IPS-NIHi7 (cell line): Measurements from ENCODE around the gene PSAT1.
A peak's percentile ranks its signal among the peaks of the same experiment; 100 is the strongest.
"Not testable (repeated sequence)": the region's sequence is repeated elsewhere in the genome, so short reads cannot be mapped to it uniquely, and the experiment has no call there.

Source experiments
- DNase-seq: peaks from one replicate; pipeline ENCODE4 v3.0.0; 2012; ENCODE audit warnings: mixed read lengths; ENCODE audit errors: extremely low spot score

Gene PSAT1

GRCh38 chr9:78296893-78297671 is at the start of gene PSAT1:
Gene PSAT1, plus strand, starts transcription at chr9:78297125. Its CDS starts 86 bp downstream, at chr9:78297211.
- DNase-seq = peak; percentile 100

GRCh38 chr9:78248635-78249034 is 48.3 kb upstream of the PSAT1 start:
- DNase-seq = no peak

DNA sequence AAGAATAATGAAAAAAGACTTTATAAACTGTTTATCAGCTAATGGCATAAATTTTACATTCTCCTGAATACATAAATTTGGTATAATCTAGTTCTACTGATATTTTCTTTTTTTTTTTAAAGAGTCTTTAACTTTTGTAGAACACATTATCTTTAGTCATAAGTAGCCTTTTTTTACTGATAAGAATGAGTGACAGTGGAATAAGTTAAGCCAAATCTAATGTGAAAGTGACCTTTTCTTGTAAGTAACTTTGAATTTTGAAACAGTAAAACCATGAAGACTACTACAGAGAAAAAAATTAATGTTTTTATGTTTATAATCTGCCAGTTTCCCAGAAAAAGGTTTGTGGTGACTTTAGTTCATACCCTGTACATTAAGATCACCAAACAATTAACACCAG is 47.4 kb upstream of the PSAT1 start:
- DNase-seq = no peak

DNA sequence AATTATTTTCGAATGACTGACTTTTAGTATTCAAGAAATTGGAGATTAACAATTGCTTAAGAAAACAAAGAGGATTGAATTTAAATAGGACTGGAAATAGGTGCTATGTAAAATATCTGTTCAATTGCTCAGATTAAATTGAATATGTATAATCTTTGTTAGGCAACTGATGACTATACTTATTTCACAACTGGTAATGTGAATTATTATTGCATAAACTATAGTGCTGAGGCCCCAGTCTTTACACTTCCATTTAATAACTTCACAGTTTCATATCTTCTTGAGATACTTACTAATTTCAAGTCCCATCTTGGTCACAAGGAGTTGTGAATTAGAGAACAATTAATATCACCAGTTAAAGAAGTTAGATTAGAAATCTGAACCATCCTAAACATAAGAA is 44.3 kb upstream of the PSAT1 start:
- no peak for DNase-seq

DNA sequence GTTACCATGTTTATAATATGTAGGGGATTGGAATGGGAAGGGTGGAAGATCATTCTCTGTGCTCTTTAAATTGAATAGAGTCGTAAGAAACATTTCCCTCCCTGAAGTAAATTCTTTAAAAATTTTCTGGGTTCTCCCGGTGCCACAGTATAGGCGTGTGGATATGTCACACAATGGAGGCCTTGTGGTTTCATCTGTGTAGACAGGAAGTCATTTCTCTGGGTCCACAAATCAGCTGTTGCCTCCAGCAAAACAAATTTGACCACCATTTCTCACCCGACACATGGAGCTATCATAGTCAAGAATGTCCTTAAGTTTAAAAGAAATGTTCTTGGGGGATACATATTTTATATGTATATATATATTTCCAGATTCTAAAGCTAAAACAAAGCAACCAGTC is 43.6 kb upstream of the PSAT1 start:
- DNase-seq = no peak

- DNase-seq = no peak
Observed at GRCh38 chr9:78261403-78262001, 35.4 kb upstream of the PSAT1 start.

GRCh38 chr9:78262655-78263054 is 34.3 kb upstream of the PSAT1 start:
- DNase-seq = no peak

- no peak for DNase-seq
Observed at GRCh38 chr9:78267889-78268288, 29.0 kb upstream of the PSAT1 start.

DNA sequence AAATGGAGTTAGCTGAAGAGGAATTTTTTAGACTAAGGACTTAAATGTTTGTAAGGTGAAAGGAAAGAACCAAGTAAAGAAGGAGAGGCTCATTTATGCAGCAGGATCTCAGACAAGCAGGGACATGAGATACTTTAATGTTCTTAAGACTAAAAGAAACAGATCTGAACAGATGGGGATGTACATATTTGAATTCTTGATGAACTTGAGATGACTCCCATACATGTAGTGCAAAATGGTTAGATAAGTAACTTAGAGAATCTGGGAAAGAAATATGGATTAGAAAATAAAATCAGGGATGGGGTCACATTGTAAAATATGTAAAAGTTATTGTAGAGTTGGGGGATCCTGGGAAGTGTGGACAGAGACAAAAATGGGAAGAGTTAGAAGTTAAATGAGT is 27.1 kb upstream of the PSAT1 start:
- no peak for DNase-seq

- no peak for DNase-seq
Observed at GRCh38 chr9:78272307-78272706, 24.6 kb upstream of the PSAT1 start.

DNA sequence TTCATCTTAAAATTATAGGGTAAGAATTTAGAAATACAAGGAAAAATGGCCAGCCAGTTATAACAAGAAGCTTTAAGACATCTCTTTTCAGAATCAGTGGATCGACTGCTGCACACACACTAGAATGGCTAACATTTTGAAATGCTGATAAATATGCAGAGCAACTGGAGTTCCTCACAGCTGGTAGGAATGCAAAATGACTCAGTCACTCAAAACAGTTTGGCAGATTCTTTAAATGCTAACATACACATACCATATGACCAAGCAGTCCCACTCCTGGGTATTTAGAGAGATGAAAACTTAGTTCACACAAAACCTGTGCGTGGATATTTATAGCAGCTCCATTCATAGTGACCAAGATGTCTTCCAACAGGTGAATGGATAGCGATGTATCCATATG is 23.2 kb upstream of the PSAT1 start:
- DNase-seq = no peak

DNA sequence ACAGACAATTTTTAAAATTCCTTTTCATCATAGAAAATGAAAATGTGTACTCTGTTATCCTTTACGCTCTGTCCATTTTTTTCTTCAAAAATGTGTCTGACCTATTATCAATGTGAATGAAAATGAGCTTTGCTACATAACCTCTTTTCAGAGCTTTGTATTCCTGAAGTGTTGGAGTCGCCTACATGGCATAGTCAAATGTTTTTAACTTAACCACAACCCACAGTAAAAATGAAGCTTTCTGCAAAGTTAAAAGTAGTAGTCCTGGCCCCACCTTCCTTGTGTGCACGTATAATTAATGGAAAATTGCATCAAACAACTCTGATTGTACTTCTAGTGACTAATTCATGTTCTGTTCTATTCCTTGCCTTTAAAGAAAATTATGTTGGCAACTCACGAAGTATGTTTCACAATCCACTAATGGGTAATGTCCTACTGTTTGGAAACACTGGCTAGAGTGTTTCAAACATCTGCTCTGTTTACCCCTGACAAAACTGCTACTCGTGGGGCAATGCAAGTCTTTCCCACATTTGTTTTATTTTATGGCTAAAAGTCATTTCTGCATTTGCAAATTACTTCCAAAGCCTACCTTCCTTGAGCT is 18.6 kb upstream of the PSAT1 start:
- no peak for DNase-seq

- no peak for DNase-seq
Observed at GRCh38 chr9:78278801-78279200, 18.1 kb upstream of the PSAT1 start.

GRCh38 chr9:78280982-78281668 is 15.8 kb upstream of the PSAT1 start:
- no peak for DNase-seq

- DNase-seq = not testable (repeated sequence)
Observed at GRCh38 chr9:78284181-78284580, 12.7 kb upstream of the PSAT1 start.

DNA sequence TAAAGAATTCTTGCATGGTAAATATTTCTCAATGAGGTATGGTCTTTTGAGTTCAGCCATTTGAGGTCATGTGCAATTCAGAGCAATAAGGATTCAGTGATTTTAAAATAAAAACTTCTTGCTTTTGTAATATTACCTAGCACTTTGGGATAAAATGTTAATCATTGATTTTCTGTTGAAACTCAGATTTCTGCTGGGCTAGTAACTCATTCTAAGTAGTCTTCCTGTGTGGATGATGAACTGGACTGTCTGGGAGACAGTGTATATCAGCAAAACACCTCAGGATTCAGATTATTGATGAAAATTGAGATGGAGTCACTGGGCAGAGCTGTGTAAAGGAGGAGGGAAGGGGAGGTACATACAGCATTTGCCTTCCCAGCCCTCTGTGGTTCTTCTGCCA is 10.8 kb upstream of the PSAT1 start:
- no peak for DNase-seq

DNA sequence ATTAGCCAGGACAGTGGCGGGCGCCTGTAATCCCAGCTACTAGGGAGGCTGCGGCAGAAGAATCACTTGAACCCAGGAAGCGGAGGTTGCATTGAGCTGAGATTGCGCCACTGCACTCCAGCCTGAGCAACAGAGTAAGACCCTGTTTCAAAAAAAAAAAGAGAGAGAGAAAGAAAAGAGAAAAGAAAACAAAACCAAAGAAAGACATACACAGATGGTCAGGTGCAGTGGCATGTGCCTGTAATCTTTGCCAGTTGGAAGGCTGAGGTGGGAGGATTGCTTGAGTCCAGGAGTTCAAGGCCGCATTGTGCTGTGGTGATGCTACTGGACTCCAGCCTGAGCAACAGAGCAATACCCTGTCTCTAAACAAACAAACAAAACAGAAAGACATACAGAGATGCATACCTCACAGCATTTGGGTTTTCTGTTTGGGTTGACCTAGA is 10.0 kb upstream of the PSAT1 start:
- DNase-seq = no peak

- no peak for DNase-seq
Observed at GRCh38 chr9:78288214-78288892, 8.6 kb upstream of the PSAT1 start.

GRCh38 chr9:78289474-78289873 is 7.5 kb upstream of the PSAT1 start:
- DNase-seq = no peak

GRCh38 chr9:78291240-78291925 is 5.5 kb upstream of the PSAT1 start:
- DNase-seq = no peak

DNA sequence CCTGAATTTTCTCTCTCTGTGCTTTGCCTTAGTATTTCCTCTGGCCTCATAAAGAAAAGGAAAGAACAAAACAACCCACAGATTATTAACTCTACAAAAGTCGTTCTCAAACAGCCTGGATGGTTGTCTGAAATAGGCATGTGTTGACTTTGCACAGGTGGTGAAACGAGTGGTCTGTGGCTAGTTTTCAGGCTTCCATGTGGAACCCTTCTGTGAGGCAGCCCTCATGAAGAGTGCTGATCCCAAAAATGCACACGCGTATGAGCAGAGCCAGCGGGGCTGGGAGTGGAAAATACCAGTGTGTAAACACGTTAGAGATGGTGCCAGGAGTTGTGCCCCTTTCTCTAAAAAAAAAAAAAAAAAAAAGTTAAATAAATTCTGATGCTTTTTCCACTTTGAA is 4.9 kb upstream of the PSAT1 start:
- DNase-seq = no peak
